ENCODE data around the gene ATPAF1. TPM values are rescaled to one million over a fixed set of nuclear protein-coding genes. Genes with fewer than 3 reads are reported as not detected.

Gene ATPAF1
- total RNA-seq, 1 experiment from 2014 or later, result 42.1 TPM

DNA sequence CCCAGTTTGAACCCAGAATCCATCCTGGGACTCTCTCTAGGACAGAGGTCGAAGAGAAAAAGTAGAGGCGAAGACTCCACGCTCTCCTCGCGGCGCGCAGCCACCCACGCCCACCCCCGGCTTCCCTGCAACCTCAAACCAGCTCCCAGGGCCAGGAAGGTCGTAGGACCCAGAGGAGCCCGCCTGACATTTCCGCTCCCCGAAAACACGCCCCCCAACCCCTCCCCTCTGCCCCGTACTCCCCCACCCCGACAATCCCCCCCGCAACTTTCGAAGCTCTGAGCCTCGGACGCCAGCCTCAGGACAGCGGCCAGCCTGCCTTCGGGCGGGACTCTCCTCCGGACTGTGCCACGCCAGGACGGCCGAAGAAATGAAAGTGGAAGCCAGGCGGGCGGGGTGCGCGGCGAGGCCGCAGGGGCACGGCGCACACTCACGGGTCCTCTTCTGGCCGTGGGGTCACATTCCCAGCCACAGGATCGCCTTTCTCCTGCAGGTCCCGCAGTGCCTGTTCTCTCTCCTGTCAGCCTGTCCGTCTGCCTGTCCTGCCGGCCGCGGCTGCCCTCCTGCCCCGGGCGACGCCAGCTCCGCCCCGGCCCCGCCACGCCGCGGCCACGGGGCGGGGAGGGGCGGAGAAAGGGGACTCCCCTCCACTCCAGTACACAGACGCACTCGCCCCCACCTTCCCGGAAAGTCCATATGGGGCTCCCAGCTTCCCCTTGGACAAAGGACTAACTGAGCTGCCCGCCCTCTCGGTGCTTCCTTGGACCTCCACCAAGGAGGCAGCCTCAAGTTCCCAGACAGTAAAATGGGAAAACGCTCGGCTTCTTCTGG, 51.7 kb downstream of the ATPAF1 start, which contains the start of gene MOB3C:
MOB3C (minus strand) TSS at position 535 of the 831 bp plus-strand sequence. CDS start 3,490 bp downstream, outside the sequence.
- DNase-seq (ENCODE audit: low read depth), result peak; percentile 78

DNA sequence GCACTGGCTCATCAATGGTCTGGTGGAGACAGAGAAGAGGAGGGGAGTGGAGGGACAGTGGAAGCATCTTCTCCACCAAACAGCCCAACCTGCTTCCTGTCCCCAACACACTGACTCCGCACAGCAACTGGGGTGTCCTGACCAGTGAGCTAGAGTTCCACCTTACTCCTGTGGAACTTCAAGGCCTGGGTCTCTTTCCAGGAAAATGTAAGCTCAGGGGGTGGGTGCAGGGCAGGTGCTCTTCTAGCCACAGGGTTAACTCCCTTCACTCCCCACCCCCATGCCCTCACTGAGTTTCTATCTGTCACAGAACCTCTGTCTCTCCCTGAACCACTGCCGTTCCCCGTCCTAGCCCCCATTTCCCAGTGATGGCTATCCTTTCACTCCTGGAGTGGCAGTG, 52.4 kb downstream of the ATPAF1 start:
- DNase-seq (ENCODE audit: low read depth), result no peak

DNA sequence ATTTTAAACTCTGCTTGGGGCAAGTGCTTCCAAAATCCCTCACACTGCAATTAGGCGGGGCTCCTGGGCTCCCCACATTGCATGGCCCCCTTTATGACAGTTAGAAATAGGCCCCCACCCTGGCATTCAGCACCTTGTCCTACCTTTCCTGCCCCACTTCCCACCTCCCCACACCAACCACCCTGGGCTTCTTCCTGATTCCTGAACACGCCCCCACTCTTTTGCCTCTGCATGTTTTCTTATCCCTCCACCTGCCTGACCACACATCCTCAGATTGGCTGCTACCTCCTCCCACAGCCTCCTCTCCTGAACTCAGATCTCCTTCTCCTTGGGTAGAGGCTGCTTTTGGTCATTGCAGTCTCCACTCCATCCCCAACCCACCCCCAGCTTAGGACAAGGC, 53.1 kb downstream of the ATPAF1 start:
- DNase-seq (ENCODE audit: low read depth), result no peak

DNA sequence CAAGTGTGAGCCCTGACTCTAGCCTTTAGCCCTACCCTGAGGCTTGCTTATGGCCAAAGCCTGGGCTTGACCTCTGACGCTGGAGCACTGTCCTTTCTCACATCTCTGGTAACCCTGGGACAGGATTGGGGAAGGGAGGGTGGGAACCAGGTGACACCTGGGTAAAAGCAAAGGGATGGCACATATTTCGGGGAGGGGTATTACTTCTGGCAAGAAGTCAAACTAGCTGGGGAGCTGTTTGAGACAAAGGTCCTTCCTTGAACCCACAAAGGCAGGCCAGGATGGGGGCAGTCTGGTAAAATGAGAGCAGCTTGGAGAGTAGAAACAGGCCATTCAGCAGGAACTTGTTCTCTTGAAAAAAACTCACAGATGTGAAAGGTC, 53.6 kb downstream of the ATPAF1 start:
- DNase-seq (ENCODE audit: low read depth), result no peak

DNA sequence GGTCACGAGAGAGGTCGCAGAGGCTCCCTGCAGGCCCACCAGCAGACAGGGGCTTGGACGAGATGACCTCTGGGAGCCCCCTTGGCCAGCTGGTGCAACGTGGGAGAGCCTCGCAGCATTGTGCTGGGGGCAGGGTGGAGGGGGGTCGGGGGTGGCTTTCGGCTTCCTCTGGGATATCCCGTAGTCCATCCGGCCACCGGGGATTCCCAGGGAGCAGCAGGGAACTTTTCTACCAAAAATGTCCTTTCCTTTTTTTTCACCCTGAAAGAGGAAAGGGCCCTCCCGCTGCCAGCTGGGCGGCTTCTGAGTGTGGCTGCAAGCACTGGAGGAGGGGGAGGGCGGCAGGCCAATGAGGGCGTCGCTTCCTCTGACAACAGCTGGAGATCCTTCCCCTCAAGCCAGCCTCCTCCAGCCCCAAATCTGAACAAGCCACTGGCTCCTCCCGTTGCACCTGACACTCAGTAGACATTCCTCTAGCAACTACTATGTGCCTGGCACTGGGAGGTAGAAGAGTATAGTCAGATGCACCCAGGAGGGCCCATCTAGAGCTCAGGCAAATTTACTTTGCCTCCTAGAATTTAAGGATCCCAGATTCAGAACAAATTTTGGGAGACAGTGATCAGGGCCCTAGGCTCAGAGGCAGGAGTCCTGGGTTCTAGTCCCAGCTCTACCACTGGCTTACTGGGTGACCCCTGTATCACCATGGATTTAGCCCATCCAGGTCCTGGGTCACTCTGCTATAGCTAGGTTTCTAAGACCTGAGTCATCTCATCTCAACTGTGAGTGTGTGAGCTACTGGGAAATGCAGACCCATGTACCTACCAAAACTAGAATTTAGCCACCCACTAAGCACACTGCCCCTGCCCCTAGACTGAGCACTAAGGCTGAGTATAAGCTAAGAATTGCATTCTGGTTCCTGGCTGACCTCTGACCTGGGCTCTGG, 54.2 kb downstream of the ATPAF1 start:
- peak; percentile 79 for DNase-seq (ENCODE audit: low read depth)

DNA sequence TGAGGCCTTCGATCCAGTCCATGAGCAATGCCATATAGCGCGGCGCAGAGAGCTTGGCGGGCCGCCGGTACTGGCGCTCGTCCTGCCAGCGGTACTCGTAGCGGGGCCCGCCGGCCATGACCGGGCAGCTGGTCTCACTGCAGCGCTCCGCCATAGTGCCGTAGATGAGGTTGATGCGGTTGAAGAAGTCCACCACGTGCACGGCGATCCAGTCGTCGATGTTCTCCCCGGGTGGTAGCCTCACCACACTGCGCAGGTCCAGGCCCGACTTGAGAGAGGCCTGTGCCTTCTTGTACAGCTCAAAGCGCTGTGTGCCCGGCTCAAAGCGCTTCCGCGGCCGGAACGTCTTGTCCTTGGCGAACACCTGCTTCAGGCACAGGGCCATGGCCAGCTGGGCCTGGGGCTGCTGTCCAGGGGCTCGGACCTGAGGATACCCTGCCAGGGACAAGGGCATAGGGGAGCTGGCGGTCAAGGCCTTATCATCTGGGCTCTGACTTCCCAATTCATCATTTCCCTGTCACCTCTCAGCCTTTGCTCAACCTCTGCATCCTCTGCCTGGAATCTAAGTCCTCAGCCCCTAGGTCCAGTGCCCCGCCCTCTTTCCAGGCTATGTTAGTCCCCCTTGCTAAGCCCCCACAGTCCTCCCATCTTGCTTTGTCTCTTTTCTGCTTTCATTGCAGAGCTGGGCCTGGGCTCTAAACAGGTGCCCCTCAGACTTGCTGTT, 55.1 kb downstream of the ATPAF1 start:
- no peak for DNase-seq (ENCODE audit: low read depth)

DNA sequence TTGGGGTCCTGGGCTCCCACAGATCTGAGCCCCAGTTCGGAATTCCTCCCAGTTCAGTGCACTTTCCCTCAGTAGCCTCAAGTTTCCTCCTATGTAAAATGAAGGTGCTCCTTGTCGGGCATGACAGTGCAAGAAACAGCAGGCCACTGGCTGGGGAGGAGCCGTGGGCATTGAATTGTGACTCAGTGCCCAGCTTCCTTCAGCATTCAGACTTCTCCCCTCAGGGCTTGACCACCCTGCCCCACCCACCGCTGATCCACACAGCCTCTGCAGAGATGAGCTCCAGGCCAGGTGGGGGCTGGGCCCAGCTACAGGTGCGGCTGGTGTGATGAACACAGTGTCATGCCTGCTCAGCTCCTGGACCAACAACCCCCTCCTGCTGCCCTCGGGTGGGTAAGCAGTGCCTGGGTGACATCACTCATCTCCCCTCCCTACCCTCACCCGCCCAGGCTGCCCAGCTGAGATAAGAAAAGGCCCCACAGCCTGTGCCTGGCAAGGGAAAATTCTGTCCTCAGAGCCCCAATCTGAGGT, 56.4 kb downstream of the ATPAF1 start:
- no peak for DNase-seq (ENCODE audit: low read depth)

DNA sequence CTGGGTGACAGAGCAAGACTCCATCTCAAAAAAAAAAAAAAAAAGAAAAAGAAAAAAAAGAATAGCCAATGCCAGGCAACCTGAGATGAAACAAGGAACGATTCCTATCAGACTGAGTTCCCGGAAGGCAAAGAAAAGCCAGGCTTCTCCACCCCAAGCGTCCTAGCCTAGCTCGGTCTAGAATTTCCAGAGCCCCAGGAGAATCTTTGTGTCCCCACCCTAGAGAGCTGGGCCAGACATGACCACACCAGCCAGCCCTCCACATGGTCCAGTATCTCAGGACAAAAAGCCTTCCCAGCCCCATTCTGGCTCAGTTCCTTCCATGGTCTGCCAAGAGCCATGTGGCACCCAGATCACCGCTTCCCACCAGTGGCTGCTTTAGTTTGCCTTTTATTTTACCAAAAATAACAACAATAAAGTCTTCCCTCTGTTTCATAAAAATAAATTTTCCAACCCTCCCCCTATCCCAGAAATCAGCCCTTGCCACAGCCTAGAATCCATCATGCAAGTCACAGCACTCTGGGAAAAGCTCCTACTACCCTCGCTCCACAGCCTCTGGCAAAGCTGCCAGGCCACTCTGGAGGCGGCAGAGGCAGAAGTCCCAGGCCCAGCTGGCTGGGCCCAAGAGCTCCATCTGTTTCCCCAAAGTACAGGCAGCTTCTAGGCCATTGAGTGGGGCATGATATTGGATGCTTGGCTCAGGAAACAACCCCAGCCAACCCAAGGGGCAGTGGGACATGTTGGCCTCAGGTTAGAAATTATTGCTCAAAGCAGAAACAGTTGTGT, 60.6 kb downstream of the ATPAF1 start:
- DNase-seq (ENCODE audit: low read depth), result no peak

DNA sequence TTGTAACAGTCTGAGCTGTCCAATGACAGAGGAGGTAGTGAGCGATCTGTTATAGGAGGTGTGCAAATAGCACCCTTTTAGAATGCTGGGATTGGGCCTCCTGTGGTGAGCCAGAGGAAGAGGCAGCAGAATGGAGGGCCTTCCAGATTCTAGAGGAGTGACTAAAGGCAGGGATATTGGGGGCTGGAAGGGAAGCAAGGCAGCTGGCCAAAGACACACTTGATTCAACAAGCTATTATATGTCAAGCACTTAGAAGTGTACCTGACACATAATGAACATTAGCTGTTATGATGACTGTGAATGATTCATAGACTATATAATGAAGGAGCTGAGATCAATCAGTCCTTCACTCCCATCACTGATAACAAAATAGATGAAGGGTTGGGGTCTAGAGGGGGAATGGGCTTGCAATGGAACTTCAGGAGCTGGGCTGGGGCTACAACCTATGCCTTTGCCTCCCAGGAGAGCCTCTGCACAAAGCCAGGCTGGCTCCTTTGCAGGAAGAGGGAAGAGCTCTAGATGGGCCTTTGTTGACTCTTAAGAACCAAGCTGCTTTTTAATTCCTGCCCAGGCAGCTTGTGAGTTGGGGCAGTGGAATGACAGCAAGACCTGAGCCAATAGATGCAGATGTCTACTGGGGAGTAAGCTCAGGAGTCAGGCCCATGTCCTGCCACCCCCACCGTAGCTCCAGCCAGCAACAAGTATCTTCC, 61.8 kb downstream of the ATPAF1 start:
- no peak for DNase-seq (ENCODE audit: low read depth)

DNA sequence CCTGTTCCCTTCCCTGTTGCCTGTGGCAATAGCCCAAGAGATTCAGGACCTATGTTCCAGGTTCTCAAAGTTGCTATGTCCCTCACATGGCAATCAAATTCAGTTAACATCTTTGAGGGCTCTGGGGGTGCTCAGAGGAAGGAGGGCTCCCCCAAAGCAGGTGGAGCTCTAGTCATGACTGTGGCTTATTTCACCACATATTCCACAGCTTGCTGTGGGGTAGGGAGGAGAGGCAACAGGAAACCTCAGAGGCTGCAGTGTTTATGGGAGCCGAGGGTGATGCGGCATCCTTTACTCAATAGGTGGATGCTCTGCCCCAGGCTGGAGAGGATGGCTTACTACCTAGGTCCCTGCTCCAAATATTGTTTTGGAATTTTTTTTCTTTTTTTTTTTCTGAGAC, 62.9 kb downstream of the ATPAF1 start:
- DNase-seq (ENCODE audit: low read depth), result no peak

DNA sequence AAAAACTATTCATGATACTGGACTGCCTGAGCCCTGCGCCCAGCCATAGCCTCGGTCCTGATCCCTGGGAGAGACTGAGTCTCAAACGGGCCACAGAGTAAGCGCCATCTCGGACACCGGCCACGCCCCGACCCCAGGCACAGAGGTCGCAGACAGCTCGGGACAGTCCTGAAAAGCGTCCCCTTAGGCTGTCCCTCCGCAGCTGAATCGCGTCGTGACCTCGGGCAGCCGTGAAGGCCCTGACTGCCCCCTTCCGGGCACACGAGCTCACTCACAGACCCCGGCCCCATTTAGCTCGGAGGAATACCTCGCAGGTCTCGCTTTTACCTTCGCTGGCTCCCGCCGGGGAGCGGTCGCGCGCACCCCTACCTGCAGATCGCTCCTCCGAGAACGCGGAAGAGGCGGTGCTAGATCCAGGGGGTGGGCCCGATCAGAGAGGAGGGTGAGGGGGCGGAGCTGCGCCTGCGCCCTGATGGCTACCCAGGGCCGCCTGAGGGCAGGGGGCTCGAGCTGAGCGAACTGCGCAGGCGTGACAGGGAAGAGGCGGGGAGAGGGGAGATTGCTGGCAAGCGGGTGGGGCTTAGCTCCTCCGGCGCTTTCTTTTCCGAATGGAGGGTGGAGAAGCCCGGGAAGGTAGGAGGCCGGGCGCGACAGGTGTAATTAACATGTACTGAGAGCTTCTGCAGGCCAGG, 64.2 kb downstream of the ATPAF1 start, which contains the start of gene MKNK1:
MKNK1 (minus strand) TSS at position 411 of the 692 bp plus-strand sequence. CDS start 20,941 bp downstream, outside the sequence.
- peak; percentile 86 for DNase-seq (ENCODE audit: low read depth)

DNA sequence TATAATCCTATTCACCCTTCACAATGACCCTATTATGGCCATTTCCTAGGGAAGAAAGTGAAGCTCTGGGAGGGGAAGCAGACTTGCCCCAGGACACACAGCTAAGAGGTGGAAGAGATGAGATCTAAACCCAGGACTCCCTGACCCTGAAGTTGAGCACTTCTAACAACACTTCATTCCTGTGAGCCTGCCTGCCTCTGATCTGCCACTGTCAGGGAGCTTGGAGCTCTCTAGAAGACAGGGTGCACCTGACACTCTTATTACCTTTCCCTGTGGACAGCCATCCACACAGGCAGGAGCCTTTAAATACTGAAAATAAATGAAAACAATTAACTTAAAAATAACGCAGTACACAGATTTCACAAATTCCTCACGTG, 64.7 kb downstream of the ATPAF1 start:
- no peak for DNase-seq (ENCODE audit: low read depth)

DNA sequence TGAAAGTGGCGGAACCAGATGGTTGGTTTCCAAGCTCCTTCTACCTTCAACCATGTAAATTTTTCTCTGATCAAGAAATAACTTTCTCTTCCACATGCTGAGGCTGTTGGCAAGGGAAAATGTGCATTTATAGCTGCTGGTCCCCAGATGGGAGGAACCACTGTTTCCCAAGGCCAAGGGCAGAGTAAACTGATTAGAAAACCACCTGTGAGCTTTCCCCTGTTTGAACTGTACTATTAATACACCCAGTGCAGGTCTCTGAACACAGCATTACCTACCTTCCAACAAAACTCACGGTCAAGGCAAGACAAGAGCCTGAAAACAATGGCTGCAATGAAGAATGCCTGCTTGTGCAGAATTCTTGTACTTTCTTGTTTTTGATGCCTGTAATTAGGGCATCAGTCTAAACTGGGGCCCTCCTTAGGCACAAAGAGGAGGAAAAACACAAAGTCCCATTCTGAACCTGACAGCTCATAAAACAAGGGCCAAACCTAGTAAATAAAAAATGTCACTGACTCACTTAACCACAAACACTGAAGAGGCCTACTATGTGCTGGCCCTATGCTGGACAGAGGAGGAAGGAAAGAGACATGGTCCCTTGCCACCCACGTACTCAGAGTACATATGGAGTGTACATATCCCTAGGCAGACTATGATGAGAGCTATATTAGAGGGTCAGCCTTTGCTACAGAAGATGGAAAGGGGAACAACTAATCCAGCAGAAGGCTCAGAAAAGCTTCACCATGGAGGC, 66.7 kb downstream of the ATPAF1 start:
- no peak for DNase-seq (ENCODE audit: low read depth)

DNA sequence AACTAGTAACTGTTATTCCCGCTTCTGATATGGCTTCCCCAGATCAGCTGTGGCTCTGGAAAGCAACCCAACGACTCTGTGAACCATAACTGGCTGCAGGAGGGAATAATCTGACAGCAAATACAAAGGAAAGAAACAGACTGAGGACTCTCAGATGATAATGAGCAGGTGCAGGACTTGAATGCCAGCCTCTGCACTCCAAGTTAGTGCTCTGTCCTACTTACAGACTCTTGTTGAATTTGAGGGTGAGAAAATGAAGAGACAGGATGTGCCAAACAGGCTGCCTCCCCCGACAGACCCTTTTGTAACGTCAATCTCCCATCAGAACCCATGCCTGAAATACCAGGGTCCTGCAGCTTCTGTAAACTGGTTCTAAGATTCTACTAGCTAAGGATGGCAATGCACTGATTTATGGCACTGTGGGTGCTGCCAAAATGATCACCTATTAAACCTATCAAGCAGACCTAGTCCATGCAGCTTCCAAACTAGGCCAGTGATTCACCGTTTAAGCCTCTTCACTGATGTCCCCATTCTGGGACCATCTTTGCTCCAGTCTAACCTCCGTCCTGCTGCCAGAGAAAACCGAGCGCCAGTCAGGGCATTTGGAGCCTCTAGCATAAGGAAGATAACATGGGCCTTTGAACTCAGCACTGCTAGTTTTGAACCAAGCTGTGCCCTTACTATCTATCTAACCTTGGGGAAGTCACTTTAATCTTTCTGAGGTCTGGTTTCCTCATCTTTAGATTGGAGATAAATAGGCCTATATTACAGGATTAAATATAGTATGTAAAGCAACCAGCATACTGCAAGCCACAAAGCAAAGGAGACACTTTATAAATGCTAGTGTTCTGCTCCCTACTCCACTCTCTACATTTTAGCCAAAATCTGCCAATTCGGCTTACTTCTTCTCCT, 68.8 kb downstream of the ATPAF1 start:
- no peak for DNase-seq (ENCODE audit: low read depth)

DNA sequence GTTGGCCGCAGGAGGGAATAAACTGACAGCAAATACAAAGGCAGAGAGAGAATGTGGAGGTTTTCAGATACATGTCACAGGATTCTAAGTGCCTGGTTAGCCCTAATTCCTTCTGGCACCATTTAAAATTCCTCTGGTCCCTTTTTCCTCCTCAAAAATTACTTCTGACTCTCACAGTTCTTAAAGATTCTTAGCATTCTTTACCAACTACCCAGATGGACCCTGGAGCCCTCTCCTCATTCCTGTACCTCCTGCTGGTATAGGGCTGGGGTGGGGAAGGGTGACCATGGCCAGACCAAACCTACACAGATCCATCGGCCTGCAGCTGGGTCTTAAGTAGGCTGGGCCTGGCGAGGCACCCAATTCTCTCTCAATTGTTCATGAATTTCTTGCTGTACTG, 71.3 kb downstream of the ATPAF1 start:
- no peak for DNase-seq (ENCODE audit: low read depth)

DNA sequence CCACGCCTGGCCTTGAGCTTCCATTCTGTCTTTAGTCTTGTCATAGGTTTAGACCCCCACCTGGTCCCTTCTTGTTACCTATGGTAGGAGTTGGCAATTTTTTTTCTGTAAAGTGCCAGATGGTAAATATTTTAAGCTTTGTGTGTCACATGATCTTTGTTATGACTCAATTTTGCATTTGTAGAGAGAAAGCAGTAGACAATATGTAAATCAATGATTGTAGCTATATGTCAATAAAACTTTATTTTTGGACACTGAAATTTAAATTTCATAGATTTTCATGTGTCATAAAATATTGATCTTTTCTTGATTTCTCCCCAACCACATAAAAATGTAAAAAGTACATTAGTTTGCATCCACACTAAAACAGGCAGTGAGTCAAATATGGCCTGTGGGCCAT, 72.1 kb downstream of the ATPAF1 start:
- no peak for DNase-seq (ENCODE audit: low read depth)

DNA sequence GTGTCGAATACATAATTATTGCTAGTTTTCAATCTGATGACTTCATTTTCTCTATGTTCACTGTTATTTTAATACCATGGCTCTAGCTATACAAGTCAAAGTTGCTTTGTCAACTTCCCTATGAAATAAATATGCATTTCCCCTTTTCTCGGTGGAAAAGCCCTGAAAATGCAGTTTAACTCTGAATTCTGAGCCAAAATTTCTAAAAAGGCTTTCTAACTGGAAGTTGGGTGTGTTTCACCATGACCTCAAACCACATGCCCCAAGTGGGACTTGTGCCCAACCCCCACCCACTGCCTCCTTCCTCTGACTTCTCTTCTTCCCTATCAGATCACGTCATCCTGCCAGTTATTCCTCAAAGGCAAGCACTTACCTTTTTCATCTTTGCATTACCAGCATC, 73.0 kb downstream of the ATPAF1 start:
- no peak for DNase-seq (ENCODE audit: low read depth)

DNA sequence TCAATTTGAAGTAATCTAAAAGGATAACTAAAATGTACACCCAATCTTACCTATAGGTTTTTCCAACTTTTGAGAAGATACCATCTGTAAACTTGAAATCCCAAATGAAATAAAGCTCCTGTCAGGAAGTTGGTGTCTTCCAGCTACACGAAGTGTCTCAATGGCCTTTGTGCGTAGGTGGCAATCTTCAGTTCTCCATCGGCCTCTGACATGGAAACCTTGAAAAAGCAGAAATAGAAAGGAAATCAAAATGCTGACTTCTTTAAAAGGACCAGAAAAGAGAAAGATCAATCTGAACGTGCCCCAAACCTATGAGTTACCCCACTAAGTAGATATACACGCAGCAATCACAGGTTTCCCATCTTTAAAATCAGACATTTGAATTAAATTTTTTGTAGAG, 74.1 kb downstream of the ATPAF1 start:
- no peak for DNase-seq (ENCODE audit: low read depth)
